PFSK-1 (cell line): ENCODE measurements around the gene SLC6A13.

ENCODE experiments used
- FOXP2 ChIP-seq: optimal IDR thresholded peaks from 2 replicates; pipeline ENCODE3; 2011; ENCODE audit warnings: borderline replicate concordance, control low read depth, inconsistent platforms; ENCODE audit not compliant: insufficient read depth; ENCODE audit errors: extremely low read length, extremely low read depth
- POLR2AphosphoS5 ChIP-seq: IDR thresholded peaks from 2 replicates; pipeline ENCODE4 v1.6.1; 2012; ENCODE audit warnings: low read depth, mild to moderate bottlenecking, control low read depth, low read length, moderate library complexity
- REST ChIP-seq, 2 experiments: IDR thresholded peaks; 2 replicates each; pipeline versions ENCODE4 v1.6.1 to v1.8.0; 2011 to 2012; ENCODE audit warnings: low read depth in 2 of 2, low read length in 2 of 2, control low read depth in 1 of 2, inconsistent platforms in 1 of 2, mild to moderate bottlenecking in 1 of 2, moderate library complexity in 1 of 2; ENCODE audit not compliant: insufficient read depth in 1 of 2
- SIN3A ChIP-seq: IDR thresholded peaks from 2 replicates; pipeline ENCODE4 v1.6.1; 2012; ENCODE audit warnings: mild to moderate bottlenecking, low read length, moderate library complexity, borderline replicate concordance; ENCODE audit not compliant: insufficient read depth
- TAF1 ChIP-seq: IDR thresholded peaks from 2 replicates; pipeline ENCODE4 v1.6.1; 2012; ENCODE audit warnings: low read length, control low read depth, borderline replicate concordance; ENCODE audit not compliant: insufficient read depth

Gene SLC6A13

GRCh38 chr12:263574-263973, 938 bp upstream of the SLC6A13 start:
- TF ChIP-seq REST (IDR thresholded peaks at IDR 0.05; ENCODE audit: insufficient read depth in 1 of 2, low read depth in 2 of 2, low read length in 2 of 2) (no peak), SIN3A (no peak), FOXP2 (no peak), TAF1 (no peak), POLR2AphosphoS5 (no peak)

GRCh38 chr12:262113-262512, 523 bp downstream of the SLC6A13 start:
- no peak for TF ChIP-seq SIN3A
- TF ChIP-seq TAF1, result no peak
- no peak for TF ChIP-seq POLR2AphosphoS5
- no peak for TF ChIP-seq REST (IDR thresholded peaks at IDR 0.05; ENCODE audit: insufficient read depth in 1 of 2, low read depth in 2 of 2, low read length in 2 of 2)
- no peak for TF ChIP-seq FOXP2

GRCh38 chr12:257521-258321, 4.9 kb downstream of the SLC6A13 start:
- TF ChIP-seq TAF1, result no peak
- TF ChIP-seq FOXP2, result no peak
- no peak for TF ChIP-seq REST (IDR thresholded peaks at IDR 0.05; ENCODE audit: insufficient read depth in 1 of 2, low read depth in 2 of 2, low read length in 2 of 2)
- no peak for TF ChIP-seq SIN3A
- TF ChIP-seq POLR2AphosphoS5, result no peak

- TF ChIP-seq POLR2AphosphoS5, result no peak
- TF ChIP-seq FOXP2, result no peak
Measured at GRCh38 chr12:256958-257357, 5.7 kb downstream of the SLC6A13 start.

GRCh38 chr12:256225-256624, 6.4 kb downstream of the SLC6A13 start:
- TF ChIP-seq POLR2AphosphoS5 (no peak), REST (IDR thresholded peaks at IDR 0.05; ENCODE audit: insufficient read depth in 1 of 2, low read depth in 2 of 2, low read length in 2 of 2) (no peak), SIN3A (no peak), TAF1 (no peak), FOXP2 (no peak)
